Memory B cell (primary cell): ENCODE measurements around the gene NFATC1.

ENCODE experiments used
- ATAC-seq: fragments of 150-1000 bp; cut with Tn5 transposase; 2 replicates; pipeline ENCODE4 v1.10.0; 2021; ENCODE audit warnings: low read depth, mild to moderate bottlenecking, moderate library complexity
- DNase-seq, 2 donors: peaks; one replicate each; pipeline ENCODE4 v3.0.0; 2022; ENCODE audit warnings: low spot score in 2 of 2
- H3K27ac Mint-ChIP-seq: one replicate; pipeline ENCODE4 v1.8.0; 2022; ENCODE audit warnings: mild to moderate bottlenecking, moderate library complexity, mixed read lengths
- H3K27me3 Mint-ChIP-seq: one replicate; pipeline ENCODE4 v1.8.0; 2022; ENCODE audit warnings: mixed read lengths
- H3K36me3 Mint-ChIP-seq: one replicate; pipeline ENCODE4 v1.8.0; 2022; ENCODE audit warnings: mild to moderate bottlenecking, mixed read lengths
- H3K4me1 Mint-ChIP-seq: one replicate; pipeline ENCODE4 v1.8.0; 2022; ENCODE audit warnings: mixed read lengths
- H3K4me3 Mint-ChIP-seq: one replicate; pipeline ENCODE4 v1.8.0; 2022; ENCODE audit warnings: mild to moderate bottlenecking, moderate library complexity, mixed read lengths
- H3K9me3 Mint-ChIP-seq: one replicate; pipeline ENCODE4 v1.8.0; 2022; ENCODE audit warnings: mixed read lengths

Gene NFATC1

GRCh38 chr18:79449551-79450288 lies 54.0 kb downstream of the NFATC1 start:
- Mint-ChIP-seq H3K27me3 (no peaks in the 10 kb centered on the region), H3K4me3 (no peak overlapping the region), H3K27ac (peak overlapping the region; percentile 42), H3K9me3 (no peaks in the 10 kb centered on the region), H3K4me1 (peaks cover 15% of the 10 kb centered on the region), H3K36me3 (peaks cover 21% of the 10 kb centered on the region)
- no peak for DNase-seq
- no peak for ATAC-seq

DNA sequence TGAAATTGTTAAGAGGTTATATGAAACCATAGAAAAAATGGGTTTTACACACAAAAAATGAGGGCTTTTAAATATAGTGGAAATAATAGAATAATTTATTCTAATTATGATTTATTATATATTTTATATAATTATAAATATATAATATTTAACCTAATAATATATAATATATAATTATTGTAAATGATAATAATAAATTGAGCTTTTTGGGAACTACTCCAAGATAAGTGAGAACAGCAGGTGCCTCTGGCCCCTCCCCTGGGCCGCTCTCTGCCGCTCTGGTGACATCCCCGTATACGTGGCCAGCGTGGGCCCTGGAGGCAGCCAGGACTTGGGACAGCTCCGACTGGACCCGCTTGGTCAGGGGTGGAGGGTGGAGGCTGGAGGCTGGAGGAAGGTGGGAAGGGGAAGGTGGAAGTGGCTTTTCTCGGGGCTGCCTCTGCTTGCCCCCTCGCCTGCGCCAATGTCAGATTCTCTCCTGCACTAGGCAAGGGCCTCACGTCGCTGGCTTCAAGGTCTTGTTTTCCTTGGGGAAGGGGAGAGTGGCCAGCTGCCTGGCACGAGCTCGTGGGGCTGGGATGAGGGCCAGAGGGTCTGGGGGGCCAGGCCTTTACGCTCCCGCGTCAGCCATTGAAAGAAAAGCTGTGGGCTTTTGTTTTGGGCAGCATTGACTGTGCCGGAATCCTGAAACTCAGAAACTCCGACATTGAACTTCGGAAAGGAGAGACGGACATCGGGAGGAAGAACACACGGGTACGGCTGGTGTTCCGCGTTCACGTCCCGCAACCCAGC lies 54.8 kb downstream of the NFATC1 start:
- H3K27me3 Mint-ChIP-seq, result no peaks in the 10 kb centered on the region
- DNase-seq (no peak), ATAC-seq (no peak)
- peaks cover 11% of the 10 kb centered on the region for H3K4me1 Mint-ChIP-seq
- H3K4me3 Mint-ChIP-seq, result no peak overlapping the region
- H3K27ac Mint-ChIP-seq, result no peak overlapping the region
- peaks cover 21% of the 10 kb centered on the region for H3K36me3 Mint-ChIP-seq
- no peaks in the 10 kb centered on the region for H3K9me3 Mint-ChIP-seq

DNA sequence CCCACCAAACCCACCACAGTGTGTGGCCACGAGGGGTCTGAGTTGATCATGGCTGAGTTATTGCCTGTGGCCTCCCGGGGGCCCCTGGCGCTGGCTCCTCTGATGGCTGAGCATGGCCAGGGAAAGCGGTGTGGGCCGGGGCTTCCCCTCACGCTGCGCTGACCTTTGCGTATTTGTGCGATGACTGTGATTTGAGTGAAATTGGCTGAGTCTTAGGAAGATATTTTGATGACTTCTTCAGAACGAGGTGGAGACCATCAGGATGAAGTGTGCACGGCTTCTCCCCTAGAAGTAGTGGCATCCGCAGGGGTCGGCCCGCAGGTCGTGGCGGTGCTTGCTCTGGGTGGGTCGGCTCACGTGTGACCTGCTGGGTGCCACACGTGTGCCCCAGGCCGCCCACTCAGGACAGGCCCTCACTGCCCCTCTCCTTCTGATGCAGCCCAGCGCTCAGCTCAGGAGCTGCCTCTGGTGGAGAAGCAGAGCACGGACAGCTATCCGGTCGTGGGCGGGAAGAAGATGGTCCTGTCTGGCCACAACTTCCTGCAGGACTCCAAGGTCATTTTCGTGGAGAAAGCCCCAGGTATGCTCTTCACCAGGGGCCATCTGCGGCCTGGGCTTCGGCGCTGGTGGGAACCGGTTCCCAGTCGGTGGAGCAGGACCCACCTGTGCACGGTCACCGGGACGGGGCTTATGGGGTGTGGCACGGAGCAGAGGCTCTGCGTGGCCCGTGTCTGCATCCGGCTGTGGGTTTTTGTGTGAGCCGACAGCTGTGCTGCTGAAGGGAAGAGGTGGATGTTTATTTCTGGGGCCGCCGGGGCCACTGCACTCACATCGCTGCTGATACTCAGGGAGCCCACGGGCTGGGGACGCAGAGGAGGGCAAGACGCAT lies 55.8 kb downstream of the NFATC1 start:
- peaks cover 8% of the 10 kb centered on the region for H3K4me1 Mint-ChIP-seq
- H3K4me3 Mint-ChIP-seq, result no peak overlapping the region
- H3K36me3 Mint-ChIP-seq, result peaks cover 21% of the 10 kb centered on the region
- no peaks in the 10 kb centered on the region for H3K27me3 Mint-ChIP-seq
- ATAC-seq, result no peak
- DNase-seq, result no peak
- peak overlapping the region; percentile 35 for H3K27ac Mint-ChIP-seq
- H3K9me3 Mint-ChIP-seq, result no peaks in the 10 kb centered on the region

GRCh38 chr18:79452190-79452990 lies 56.7 kb downstream of the NFATC1 start:
- DNase-seq (no peak), ATAC-seq (no peak)
- Mint-ChIP-seq H3K4me1 (peaks cover 8% of the 10 kb centered on the region), H3K27me3 (no peaks in the 10 kb centered on the region), H3K27ac (peak overlapping the region; percentile 35), H3K9me3 (no peaks in the 10 kb centered on the region), H3K4me3 (no peak overlapping the region), H3K36me3 (peaks cover 24% of the 10 kb centered on the region)

- H3K9me3 Mint-ChIP-seq, result no peaks in the 10 kb centered on the region
- no peak overlapping the region for H3K4me3 Mint-ChIP-seq
- DNase-seq (no peak), ATAC-seq (no peak)
- H3K4me1 Mint-ChIP-seq, result peaks cover 10% of the 10 kb centered on the region
- no peaks in the 10 kb centered on the region for H3K27me3 Mint-ChIP-seq
- peaks cover 22% of the 10 kb centered on the region for H3K36me3 Mint-ChIP-seq
- no peak overlapping the region for H3K27ac Mint-ChIP-seq
These were observed 57.4 kb downstream of the NFATC1 start for GRCh38 chr18:79452991-79453645.

- no peak for DNase-seq
- Mint-ChIP-seq H3K36me3 (peaks cover 23% of the 10 kb centered on the region), H3K27me3 (no peaks in the 10 kb centered on the region), H3K27ac (no peak overlapping the region), H3K4me1 (peaks cover 12% of the 10 kb centered on the region), H3K9me3 (no peaks in the 10 kb centered on the region), H3K4me3 (no peak overlapping the region)
- peak; percentile 41 for ATAC-seq
These were observed 58.3 kb downstream of the NFATC1 start for GRCh38 chr18:79453816-79454735.

DNA sequence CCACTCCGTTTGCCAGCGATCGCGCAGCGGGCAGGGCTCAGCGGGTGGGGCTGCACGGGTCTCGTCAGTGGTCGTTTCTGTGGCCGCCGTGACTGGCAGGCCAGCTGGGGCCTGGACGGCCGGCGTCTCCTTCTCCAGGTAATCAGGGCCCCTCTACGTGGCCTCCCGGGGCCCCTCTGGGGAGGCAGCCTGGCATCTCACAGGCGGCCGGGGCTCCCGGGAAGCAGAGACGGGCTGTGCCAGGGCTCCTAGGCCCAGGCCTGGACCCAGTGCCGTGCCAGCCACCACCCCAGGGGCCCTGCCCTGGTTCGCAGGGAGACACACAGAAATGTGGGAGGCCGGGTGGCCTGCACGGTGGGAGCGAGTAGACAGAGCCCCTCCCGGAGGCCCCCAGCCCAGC lies 59.5 kb downstream of the NFATC1 start:
- Mint-ChIP-seq H3K27ac (no peak overlapping the region), H3K36me3 (peaks cover 12% of the 10 kb centered on the region), H3K27me3 (no peaks in the 10 kb centered on the region), H3K4me3 (no peak overlapping the region), H3K4me1 (peaks cover 18% of the 10 kb centered on the region), H3K9me3 (no peaks in the 10 kb centered on the region)
- DNase-seq, result no peak
- no peak for ATAC-seq

- H3K4me3 Mint-ChIP-seq, result no peak overlapping the region
- H3K27me3 Mint-ChIP-seq, result no peaks in the 10 kb centered on the region
- peaks cover 26% of the 10 kb centered on the region for H3K4me1 Mint-ChIP-seq
- ATAC-seq (no peak), DNase-seq (no peak)
- H3K27ac Mint-ChIP-seq, result peak overlapping the region; percentile 67
- H3K9me3 Mint-ChIP-seq, result no peaks in the 10 kb centered on the region
- peaks cover 13% of the 10 kb centered on the region for H3K36me3 Mint-ChIP-seq
These were observed 60.6 kb downstream of the NFATC1 start for GRCh38 chr18:79456105-79456980.

DNA sequence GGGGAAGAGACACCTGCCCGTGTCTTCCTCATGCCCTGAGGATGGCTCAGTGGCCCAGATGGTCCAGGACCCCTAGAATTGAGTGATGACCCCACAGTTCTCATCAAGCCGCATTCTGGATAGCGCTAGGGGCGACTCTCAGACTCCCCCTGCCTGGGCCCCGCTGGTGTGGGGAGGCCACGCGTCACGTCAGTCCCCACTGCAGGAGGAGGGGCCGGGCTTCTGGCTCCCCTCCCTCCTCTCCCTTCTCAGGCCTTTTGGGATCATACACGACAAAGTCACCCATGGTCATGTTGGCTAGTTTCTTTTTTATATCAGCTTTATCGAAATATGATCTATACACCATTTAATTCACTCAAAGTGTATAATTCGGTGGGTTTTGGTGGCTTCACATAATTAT lies 61.5 kb downstream of the NFATC1 start:
- Mint-ChIP-seq H3K4me3 (no peak overlapping the region), H3K4me1 (peaks cover 31% of the 10 kb centered on the region), H3K27me3 (no peaks in the 10 kb centered on the region), H3K36me3 (peaks cover 12% of the 10 kb centered on the region), H3K9me3 (no peaks in the 10 kb centered on the region), H3K27ac (peak overlapping the region; percentile 81)
- DNase-seq (no peak), ATAC-seq (no peak)

- no peaks in the 10 kb centered on the region for H3K9me3 Mint-ChIP-seq
- H3K27me3 Mint-ChIP-seq, result no peaks in the 10 kb centered on the region
- peaks cover 12% of the 10 kb centered on the region for H3K36me3 Mint-ChIP-seq
- DNase-seq (no peak), ATAC-seq (no peak)
- H3K27ac Mint-ChIP-seq, result peak overlapping the region; percentile 81
- H3K4me1 Mint-ChIP-seq, result peaks cover 33% of the 10 kb centered on the region
- H3K4me3 Mint-ChIP-seq, result no peak overlapping the region
These were observed 61.9 kb downstream of the NFATC1 start for GRCh38 chr18:79457652-79458051.

- Mint-ChIP-seq H3K4me3 (no peak overlapping the region), H3K27me3 (no peaks in the 10 kb centered on the region), H3K9me3 (no peaks in the 10 kb centered on the region), H3K4me1 (peaks cover 35% of the 10 kb centered on the region), H3K27ac (peak overlapping the region; percentile 95), H3K36me3 (peaks cover 12% of the 10 kb centered on the region)
- no peak for ATAC-seq
- DNase-seq, result no peak
These were observed 62.6 kb downstream of the NFATC1 start for GRCh38 chr18:79458131-79458838.
